Smooth muscle cell (in vitro differentiated cells): ENCODE data around the gene MYO7A. TPM values are rescaled to one million over a fixed set of nuclear protein-coding genes. Genes with fewer than 3 reads are reported as not detected.

Experiments
- DNase-seq: peaks from one replicate; lab custom pipeline; 2025; ENCODE audit not compliant: unreplicated experiment; lab: John Stamatoyannopoulos, UW
- H2AFZ ChIP-seq: fragments of 200-600 bp; sonication (generic); 2 replicates; pipeline ENCODE4 v1.6.0; 2016; ENCODE audit warnings: antibody characterized with exemption, low read depth, mild to moderate bottlenecking
- H3F3A ChIP-seq: fragments of 200-600 bp; sonication (generic); 2 replicates; pipeline ENCODE4 v1.6.0; 2017; ENCODE audit warnings: antibody characterized with exemption, low read depth
- H3K27ac ChIP-seq: fragments of 200-600 bp; sonication (generic); 2 replicates; pipeline ENCODE4 v1.5.1; 2016; ENCODE audit warnings: low read depth, mild to moderate bottlenecking
- H3K27me3 ChIP-seq: fragments of 200-600 bp; sonication (generic); 2 replicates; pipeline ENCODE4 v1.6.1; 2016; ENCODE audit warnings: low read depth, mild to moderate bottlenecking
- H3K36me3 ChIP-seq: fragments of 200-600 bp; sonication (generic); 2 replicates; pipeline ENCODE4 v1.5.1; 2016; ENCODE audit warnings: low read depth
- H3K4me1 ChIP-seq: fragments of 200-600 bp; sonication (generic); 2 replicates; pipeline ENCODE4 v1.5.1; 2016; ENCODE audit warnings: low read depth
- H3K4me2 ChIP-seq: fragments of 200-600 bp; sonication (generic); 2 replicates; pipeline ENCODE4 v1.6.0; 2016; ENCODE audit warnings: mild to moderate bottlenecking
- H3K4me3 ChIP-seq: fragments of 200-600 bp; sonication (generic); 2 replicates; pipeline ENCODE4 v1.5.1; 2016; ENCODE audit warnings: mild to moderate bottlenecking
- H3K79me2 ChIP-seq: fragments of 200-600 bp; sonication (generic); 2 replicates; pipeline ENCODE4 v1.6.0; 2016; ENCODE audit warnings: low read depth, mild to moderate bottlenecking
- H3K9ac ChIP-seq: fragments of 200-600 bp; sonication (generic); 2 replicates; pipeline ENCODE4 v1.6.0; 2016; ENCODE audit warnings: low read depth
- H3K9me3 ChIP-seq: fragments of 200-600 bp; sonication (generic); replicated peaks from 2 replicates; pipeline ENCODE4 v1.5.1; 2016; ENCODE audit warnings: low read depth
- H4K20me1 ChIP-seq: fragments of 200-600 bp; sonication (generic); 2 replicates; pipeline ENCODE4 v1.6.0; 2016; ENCODE audit warnings: low read depth
- WGBS: methylation state at CpG from one replicate; pipeline ENCODE4 v1.1.7; 2016; ENCODE audit warnings: low lambda C conversion rate; 5-methylcytosine and 5-hydroxymethylcytosine counted together
- polyA plus RNA-seq: library from polyadenylated mRNA; unstranded; fragments of >200 nt; fragmentation: Nextera tagmentation; extraction: Ambion mirVana; gene quantifications from 2 replicates; pipeline ENCODE4 v1.2.1, GENCODE V29; 2016
- total RNA-seq: library from RNA; depleted of rRNA; stranded (reverse); fragments of >200 nt; gene quantifications from 2 replicates; pipeline ENCODE4 v1.2.3, GENCODE V29; 2014
- TF ChIP-seq, protein P1 (sequence below): fragments of 200-600 bp; sonication (generic); IDR thresholded peaks from 2 replicates; pipeline ENCODE4 v1.5.1; 2017; ENCODE audit warnings: borderline replicate concordance, mild to moderate bottlenecking, antibody characterized with exemption; ENCODE audit not compliant: insufficient read depth, poor library complexity, severe bottlenecking

MYO7A gene
- total and polyA plus RNA-seq, 2 experiments from 2014 or later = 0.08 to 0.18 TPM

DNA sequence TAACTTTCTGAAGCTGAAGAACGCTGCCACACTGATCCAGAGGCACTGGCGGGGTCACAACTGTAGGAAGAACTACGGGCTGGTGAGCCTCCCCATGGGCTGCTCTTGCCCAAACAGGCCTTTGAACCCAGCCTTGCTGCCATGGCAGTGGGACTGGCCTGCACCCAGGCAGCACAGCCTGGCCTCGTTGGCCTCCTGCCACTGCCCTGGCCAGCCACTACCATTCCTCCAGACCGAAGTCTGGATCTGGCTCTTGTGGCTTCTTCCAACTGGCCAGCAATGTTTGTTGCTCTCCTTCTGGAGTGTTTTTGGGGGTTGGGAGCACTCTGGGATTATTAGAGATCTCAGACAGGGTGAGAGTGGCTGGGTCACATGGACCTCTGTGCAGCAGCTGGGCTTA, 51.0 kb downstream of the MYO7A start:
- H3K9ac ChIP-seq = no peak overlapping the region
- H3K9me3 ChIP-seq = no peaks in the 10 kb centered on the region
- TF ChIP-seq, protein P1, sequence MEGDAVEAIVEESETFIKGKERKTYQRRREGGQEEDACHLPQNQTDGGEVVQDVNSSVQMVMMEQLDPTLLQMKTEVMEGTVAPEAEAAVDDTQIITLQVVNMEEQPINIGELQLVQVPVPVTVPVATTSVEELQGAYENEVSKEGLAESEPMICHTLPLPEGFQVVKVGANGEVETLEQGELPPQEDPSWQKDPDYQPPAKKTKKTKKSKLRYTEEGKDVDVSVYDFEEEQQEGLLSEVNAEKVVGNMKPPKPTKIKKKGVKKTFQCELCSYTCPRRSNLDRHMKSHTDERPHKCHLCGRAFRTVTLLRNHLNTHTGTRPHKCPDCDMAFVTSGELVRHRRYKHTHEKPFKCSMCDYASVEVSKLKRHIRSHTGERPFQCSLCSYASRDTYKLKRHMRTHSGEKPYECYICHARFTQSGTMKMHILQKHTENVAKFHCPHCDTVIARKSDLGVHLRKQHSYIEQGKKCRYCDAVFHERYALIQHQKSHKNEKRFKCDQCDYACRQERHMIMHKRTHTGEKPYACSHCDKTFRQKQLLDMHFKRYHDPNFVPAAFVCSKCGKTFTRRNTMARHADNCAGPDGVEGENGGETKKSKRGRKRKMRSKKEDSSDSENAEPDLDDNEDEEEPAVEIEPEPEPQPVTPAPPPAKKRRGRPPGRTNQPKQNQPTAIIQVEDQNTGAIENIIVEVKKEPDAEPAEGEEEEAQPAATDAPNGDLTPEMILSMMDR = no peak
- H3K4me2 ChIP-seq = no peak overlapping the region
- H3K4me1 ChIP-seq = peaks cover 5% of the 10 kb centered on the region
- H2AFZ ChIP-seq = no peak overlapping the region
- no peaks in the 10 kb centered on the region for H3K79me2 ChIP-seq
- DNase-seq = no peak
- no peaks in the 10 kb centered on the region for H3K27me3 ChIP-seq
- no peak overlapping the region for H3K4me3 ChIP-seq
- WGBS = 90% methylated on average over 5 of the region's 5 CpGs
- H3K36me3 ChIP-seq = no peaks in the 10 kb centered on the region
- no peak overlapping the region for H3K27ac ChIP-seq
- H4K20me1 ChIP-seq = no peaks in the 10 kb centered on the region
- no peaks in the 10 kb centered on the region for H3F3A ChIP-seq

DNA sequence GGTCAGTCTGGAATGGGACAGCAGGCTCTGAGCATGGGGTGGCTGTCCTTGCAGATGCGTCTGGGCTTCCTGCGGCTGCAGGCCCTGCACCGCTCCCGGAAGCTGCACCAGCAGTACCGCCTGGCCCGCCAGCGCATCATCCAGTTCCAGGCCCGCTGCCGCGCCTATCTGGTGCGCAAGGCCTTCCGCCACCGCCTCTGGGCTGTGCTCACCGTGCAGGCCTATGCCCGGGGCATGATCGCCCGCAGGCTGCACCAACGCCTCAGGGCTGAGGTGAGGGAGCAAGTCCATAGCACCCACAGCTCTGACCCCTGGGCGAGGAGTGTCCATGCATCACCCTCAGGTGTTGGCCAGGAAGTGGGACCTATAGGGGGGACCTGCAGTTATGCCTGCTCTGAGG, 51.6 kb downstream of the MYO7A start:
- Histone ChIP-seq H3K27me3 (no peaks in the 10 kb centered on the region), H4K20me1 (no peaks in the 10 kb centered on the region), H3K4me3 (no peak overlapping the region), H3K4me1 (peaks cover 5% of the 10 kb centered on the region), H3K4me2 (no peak overlapping the region), H3K9ac (no peak overlapping the region), H3K27ac (no peak overlapping the region), H3K36me3 (no peaks in the 10 kb centered on the region), H3K79me2 (no peaks in the 10 kb centered on the region), H2AFZ (no peak overlapping the region), H3F3A (no peaks in the 10 kb centered on the region), H3K9me3 (no peaks in the 10 kb centered on the region)
- no peak for DNase-seq
- TF ChIP-seq, protein P1 = no peak
- 100% methylated on average over 19 of the region's 19 CpGs for WGBS

DNA sequence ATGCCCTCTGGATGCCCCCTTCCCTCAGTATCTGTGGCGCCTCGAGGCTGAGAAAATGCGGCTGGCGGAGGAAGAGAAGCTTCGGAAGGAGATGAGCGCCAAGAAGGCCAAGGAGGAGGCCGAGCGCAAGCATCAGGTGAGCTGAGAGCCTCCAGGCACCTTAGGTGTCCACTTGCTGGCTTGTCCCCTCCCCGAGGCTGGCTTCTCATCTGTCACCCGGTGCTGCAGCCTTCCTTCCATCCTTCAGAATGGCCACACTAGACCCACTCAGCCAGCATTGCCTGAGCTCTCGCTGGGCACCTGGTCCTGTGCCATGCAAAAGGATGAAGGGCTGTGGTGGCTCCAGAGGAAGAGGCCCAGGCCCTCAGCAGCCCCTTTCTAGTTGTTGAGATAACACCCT, 52.3 kb downstream of the MYO7A start:
- Histone ChIP-seq H3K36me3 (no peaks in the 10 kb centered on the region), H3K4me2 (no peak overlapping the region), H3F3A (no peaks in the 10 kb centered on the region), H3K9me3 (no peaks in the 10 kb centered on the region), H3K27ac (no peak overlapping the region), H3K4me1 (peaks cover 5% of the 10 kb centered on the region), H2AFZ (no peak overlapping the region), H3K27me3 (no peaks in the 10 kb centered on the region), H3K4me3 (no peak overlapping the region), H3K9ac (no peak overlapping the region), H3K79me2 (no peaks in the 10 kb centered on the region), H4K20me1 (no peaks in the 10 kb centered on the region)
- TF ChIP-seq, protein P1 = no peak
- 90% methylated on average over 11 of the region's 11 CpGs for WGBS
- DNase-seq = no peak

DNA sequence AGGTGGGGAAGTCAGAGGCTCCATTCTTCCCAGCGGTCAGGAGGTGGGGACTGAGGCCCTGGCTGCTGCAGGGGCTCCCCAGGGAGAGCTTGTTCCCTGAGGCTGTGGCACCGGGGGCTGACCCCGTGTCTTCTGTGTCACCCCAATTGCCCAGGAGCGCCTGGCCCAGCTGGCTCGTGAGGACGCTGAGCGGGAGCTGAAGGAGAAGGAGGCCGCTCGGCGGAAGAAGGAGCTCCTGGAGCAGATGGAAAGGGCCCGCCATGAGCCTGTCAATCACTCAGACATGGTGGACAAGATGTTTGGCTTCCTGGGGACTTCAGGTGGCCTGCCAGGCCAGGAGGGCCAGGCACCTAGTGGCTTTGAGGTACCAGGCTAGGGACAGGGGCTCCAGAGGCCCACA, 53.2 kb downstream of the MYO7A start:
- DNase-seq = no peak
- Histone ChIP-seq H2AFZ (no peak overlapping the region), H3F3A (no peaks in the 10 kb centered on the region), H3K9me3 (no peaks in the 10 kb centered on the region), H3K4me3 (no peak overlapping the region), H3K79me2 (no peaks in the 10 kb centered on the region), H3K4me1 (no peaks in the 10 kb centered on the region), H3K27me3 (no peaks in the 10 kb centered on the region), H3K36me3 (no peaks in the 10 kb centered on the region), H3K4me2 (no peak overlapping the region), H4K20me1 (no peaks in the 10 kb centered on the region), H3K27ac (no peak overlapping the region), H3K9ac (no peak overlapping the region)
- TF ChIP-seq, protein P1 = no peak
- 96% methylated on average over 11 of the region's 11 CpGs for WGBS
